NCI-H226 (cell line): ENCODE measurements around the gene EFCAB6.

Source experiments
- DNase-seq: peaks from one replicate; pipeline ENCODE4 v3.0.0-alpha.2; 2015

EFCAB6 gene

GRCh38 chr22:43800970-43801369, 11.1 kb downstream of the EFCAB6 start:
- no peak for DNase-seq

- no peak for DNase-seq
Measured at GRCh38 chr22:43798492-43798891, 13.6 kb downstream of the EFCAB6 start.

- DNase-seq: no peak
Measured at GRCh38 chr22:43796567-43796966, 15.5 kb downstream of the EFCAB6 start.

- no peak for DNase-seq
Measured at GRCh38 chr22:43795320-43795719, 16.8 kb downstream of the EFCAB6 start.

- DNase-seq: no peak
Measured at GRCh38 chr22:43792905-43793304, 19.2 kb downstream of the EFCAB6 start.

GRCh38 chr22:43789452-43789851, 22.7 kb downstream of the EFCAB6 start:
- peak; percentile 71 for DNase-seq

- no peak for DNase-seq
Measured at GRCh38 chr22:43783777-43784176, 28.3 kb downstream of the EFCAB6 start.

GRCh38 chr22:43782448-43782847, 29.7 kb downstream of the EFCAB6 start:
- no peak for DNase-seq

- peak; percentile 65 for DNase-seq
Measured at GRCh38 chr22:43777286-43777685, 34.8 kb downstream of the EFCAB6 start.

- no peak for DNase-seq
Measured at GRCh38 chr22:43776081-43776670, 35.9 kb downstream of the EFCAB6 start.

- no peak for DNase-seq
Measured at GRCh38 chr22:43774318-43774915, 37.7 kb downstream of the EFCAB6 start.

GRCh38 chr22:43772831-43773230, 39.3 kb downstream of the EFCAB6 start:
- no peak for DNase-seq

- DNase-seq: no peak
Measured at GRCh38 chr22:43755452-43755851, 56.7 kb downstream of the EFCAB6 start.

GRCh38 chr22:43755011-43755410, 57.1 kb downstream of the EFCAB6 start:
- DNase-seq: no peak

GRCh38 chr22:43754176-43754575, 57.9 kb downstream of the EFCAB6 start:
- no peak for DNase-seq

- DNase-seq: no peak
Measured at GRCh38 chr22:43753688-43754087, 58.4 kb downstream of the EFCAB6 start.

GRCh38 chr22:43750751-43751150, 61.4 kb downstream of the EFCAB6 start:
- no peak for DNase-seq

GRCh38 chr22:43749473-43749872, 62.6 kb downstream of the EFCAB6 start:
- no peak for DNase-seq

- no peak for DNase-seq
Measured at GRCh38 chr22:43747877-43748276, 64.2 kb downstream of the EFCAB6 start.

GRCh38 chr22:43747058-43747457, 65.0 kb downstream of the EFCAB6 start:
- DNase-seq: no peak

- no peak for DNase-seq
Measured at GRCh38 chr22:43745783-43746356, 66.2 kb downstream of the EFCAB6 start.

GRCh38 chr22:43745411-43745770, 66.7 kb downstream of the EFCAB6 start:
- no peak for DNase-seq

GRCh38 chr22:43744700-43745410, 67.2 kb downstream of the EFCAB6 start:
- DNase-seq: no peak
